GM19025 (cell line): ENCODE data around the gene PMM2.
"Not testable (repeated sequence)": the region's sequence is repeated elsewhere in the genome, so short reads cannot be mapped to it uniquely, and the experiment has no call there.

Experiments
- ATAC-seq: cut with Tn5 transposase; IDR thresholded peaks from one replicate; pipeline ENCODE4 v1.9.1; 2021; ENCODE audit warnings: mild to moderate bottlenecking, low read depth, moderate library complexity; ENCODE audit not compliant: unreplicated experiment

The PMM2 gene

DNA sequence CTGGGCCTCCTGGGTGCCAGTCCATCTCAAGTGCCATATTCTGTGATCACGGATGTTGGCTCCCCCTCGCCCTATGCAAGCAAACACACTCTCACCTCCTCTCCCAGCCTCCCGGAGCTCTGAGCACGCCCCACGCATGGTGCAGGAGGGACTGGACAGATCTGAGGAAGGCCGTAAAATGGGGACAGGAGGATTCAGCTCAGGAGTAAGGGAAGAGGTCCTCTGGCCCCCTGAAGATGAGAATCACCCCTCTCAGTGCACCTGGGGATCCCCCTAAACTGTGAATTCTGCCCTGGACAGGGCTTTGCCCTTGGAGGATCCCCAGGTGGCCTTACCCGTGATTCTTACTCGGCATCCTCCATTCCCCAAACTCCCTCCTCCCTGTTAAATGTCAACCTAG lies 15.8 kb upstream of the PMM2 start:
- ATAC-seq, result no peak

- no peak for ATAC-seq
These were observed 15.0 kb upstream of the PMM2 start for GRCh38 chr16:8782673-8783072.

DNA sequence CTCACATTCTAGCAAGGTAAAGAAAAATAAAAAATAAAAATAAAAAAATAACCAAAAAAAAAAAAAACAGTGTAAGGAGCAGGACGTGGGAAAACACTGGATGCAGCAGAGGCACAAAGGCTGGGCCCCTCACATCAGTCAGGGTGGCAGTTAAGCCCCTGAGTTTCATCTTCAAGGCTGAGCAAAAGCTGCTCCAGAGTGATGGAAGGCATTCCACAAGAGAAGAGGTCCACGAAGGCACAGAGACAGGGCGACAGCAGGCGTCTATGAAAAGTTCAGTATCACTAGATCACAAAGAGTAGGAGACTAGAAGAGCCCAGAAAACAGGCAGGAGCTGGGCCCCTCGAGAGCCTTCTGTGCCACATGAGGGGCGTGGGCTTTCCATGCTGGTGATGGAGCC lies 12.2 kb upstream of the PMM2 start:
- no peak for ATAC-seq

- ATAC-seq, result not testable (repeated sequence)
These were observed 11.3 kb upstream of the PMM2 start for GRCh38 chr16:8786316-8786715.

GRCh38 chr16:8788578-8789172 lies 9.0 kb upstream of the PMM2 start:
- no peak for ATAC-seq

DNA sequence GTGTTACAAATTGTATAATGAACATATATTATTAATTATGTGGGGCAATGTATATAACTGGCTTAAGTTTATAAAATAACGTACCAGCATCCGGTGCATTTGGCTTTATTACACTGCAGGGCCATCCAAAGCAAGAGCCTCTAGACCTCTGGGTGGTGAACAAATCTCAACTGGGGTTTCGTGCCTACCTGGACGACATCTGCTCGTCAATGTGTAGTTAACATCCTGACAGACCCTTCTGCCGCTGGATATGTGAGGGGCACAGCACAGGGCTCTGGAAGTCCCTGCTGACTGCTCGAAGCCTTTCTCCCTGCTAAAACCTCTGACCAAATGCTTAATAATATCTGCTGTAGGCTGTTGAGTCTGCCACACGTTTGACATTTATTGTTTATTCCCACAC lies 2.5 kb upstream of the PMM2 start:
- ATAC-seq, result no peak

DNA sequence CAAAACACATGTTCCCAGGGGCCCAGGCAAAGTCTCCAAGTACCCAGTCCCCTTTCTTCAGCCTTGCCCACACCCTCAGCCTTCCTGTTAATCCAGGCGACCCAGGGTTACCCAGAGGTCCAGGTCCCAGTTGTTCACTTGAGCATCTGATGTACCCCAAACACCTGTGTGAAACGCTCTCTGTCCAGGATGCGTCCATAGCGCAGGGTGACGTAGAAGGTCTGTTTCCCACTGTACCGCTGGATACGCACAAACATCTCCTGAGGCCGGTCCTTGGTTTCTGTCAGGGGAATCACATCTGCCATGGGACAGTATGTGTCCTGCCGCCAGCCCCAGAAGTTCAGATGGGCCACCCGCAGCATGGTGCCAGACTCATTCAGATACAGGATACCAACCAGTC lies 1.8 kb upstream of the PMM2 start:
- ATAC-seq, result no peak

- ATAC-seq, result no peak
These were observed 923 bp upstream of the PMM2 start for GRCh38 chr16:8796469-8797363.

DNA sequence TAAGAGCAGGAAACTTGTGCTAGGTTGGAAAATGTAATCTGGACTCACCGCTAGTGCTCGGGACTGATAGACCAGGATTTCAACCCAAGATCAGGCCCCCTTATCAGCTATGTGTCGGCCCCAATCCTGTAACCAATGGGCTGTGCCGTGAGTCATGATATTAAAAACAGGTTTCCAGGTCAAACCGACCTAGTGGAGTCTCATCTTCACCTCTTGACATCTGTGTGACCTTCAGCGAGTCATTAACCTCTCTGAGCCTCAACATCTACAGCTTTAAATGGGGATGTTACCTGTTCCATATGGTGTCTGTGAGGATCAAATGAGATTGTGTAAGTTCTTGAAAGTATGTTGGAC lies 512 bp downstream of the PMM2 start:
- no peak for ATAC-seq

GRCh38 chr16:8798535-8799157 lies 1.0 kb downstream of the PMM2 start:
- ATAC-seq, result no peak

DNA sequence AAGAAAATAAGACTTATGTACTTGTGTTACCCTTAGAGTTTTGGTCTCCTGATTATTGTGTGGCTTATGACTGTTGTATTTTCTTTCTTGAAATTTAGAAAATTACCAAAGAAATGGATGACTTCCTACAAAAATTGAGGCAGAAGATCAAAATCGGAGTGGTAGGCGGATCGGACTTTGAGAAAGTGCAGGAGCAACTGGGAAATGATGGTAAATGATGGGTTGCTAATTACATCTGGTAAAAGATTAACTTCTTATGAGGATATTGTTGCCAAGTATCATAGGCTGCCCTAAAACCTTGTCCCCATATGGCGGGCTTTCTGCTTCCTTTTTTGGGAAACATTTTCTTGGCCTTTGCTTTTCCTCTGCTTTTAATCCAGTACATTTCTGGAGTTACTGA lies 4.1 kb downstream of the PMM2 start:
- no peak for ATAC-seq

GRCh38 chr16:8803733-8804132 lies 6.1 kb downstream of the PMM2 start:
- ATAC-seq, result not testable (repeated sequence)

GRCh38 chr16:8804313-8804712 lies 6.7 kb downstream of the PMM2 start:
- ATAC-seq, result no peak

DNA sequence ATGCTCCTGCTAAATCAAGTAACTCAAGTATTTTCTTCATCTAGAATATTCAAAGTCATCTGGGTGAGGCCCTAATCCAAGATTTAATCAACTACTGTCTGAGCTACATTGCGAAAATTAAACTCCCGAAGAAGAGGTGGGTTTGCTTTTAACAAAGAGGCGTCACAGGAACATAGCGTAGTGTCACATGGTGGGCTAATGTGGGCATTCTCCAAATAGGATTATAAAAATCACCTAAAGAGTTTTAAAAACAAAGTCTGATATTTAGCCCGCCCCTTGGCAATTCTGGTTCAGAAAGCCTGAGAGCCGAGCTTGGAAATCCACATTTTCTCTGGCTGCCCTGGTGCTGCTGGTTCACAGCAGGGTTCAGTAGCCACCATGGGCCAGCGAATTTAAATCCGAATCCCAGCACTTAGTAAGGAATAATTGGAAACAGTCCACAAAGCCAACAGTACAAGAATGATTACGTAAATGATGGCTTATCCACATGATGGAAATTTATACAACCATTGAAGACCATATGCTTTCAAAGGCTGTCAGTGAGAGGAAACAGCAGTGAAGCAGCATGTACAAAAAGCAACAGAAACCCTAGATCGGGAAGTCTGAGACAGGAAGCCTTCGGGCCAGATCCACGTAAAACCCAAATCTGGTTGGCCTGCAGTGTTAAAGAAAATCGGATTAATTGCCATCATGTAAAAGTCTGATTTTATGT lies 8.8 kb downstream of the PMM2 start:
- ATAC-seq, result no peak

DNA sequence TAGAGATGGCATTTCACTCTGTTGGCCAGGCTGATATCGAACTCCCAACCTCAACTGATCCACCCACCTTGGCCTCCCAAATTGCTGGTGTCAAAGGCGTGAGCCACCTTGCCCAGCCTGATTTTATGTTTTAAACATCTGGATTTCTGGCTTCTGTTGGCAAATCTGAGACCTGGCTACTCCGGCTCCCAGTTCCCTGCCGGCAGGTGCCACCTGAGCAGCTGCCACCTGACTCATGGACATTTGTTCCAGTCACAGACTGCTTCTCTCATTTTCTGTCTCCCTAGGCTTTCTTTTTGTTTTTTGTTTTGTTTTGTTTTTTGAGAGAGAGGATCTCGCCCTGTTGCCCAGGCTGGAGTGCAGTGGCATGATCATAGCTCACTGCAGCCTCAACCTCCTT lies 9.6 kb downstream of the PMM2 start:
- no peak for ATAC-seq

GRCh38 chr16:8808009-8808408 lies 10.4 kb downstream of the PMM2 start:
- ATAC-seq, result no peak

- ATAC-seq, result no peak
These were observed 11.1 kb downstream of the PMM2 start for GRCh38 chr16:8808613-8809353.

DNA sequence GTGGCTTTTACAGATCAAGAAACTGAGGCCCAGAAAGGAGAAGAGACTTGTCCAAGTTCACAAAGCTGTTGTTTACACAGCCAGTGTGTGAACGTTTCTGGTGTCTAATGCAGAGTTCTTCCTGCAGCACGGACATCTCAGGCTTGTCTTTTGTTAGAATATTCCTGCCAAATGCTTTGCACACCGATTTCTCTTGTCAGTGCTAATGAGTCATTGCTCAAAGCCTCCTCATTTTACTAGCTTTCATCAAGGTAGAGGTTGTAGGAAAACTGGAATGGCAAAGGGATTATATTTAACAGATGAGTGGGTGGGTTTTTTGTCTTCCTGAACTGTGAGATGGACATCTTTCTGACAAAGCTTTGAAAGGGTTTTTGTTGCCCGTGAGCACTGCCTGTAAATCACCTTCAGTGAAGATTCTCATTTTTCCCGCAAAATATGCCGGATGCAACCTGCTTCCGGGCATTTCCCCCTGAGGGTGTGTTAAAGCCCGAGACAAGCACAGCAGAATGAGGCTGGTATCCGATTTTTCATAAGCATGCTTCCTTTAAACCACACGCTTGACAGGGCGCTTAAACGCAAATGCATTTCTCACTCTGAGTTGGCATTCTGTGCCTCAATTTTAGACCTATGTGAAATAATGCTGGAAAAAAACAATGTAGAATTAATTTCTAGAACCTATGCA lies 14.7 kb downstream of the PMM2 start:
- ATAC-seq, result no peak

GRCh38 chr16:8814095-8814806 lies 16.6 kb downstream of the PMM2 start:
- ATAC-seq, result no peak
